RWPE1 (cell line): ENCODE results near the gene CCND2.

Source experiments
- CTCF ChIA-PET: fragments of 350-600 bp; sonication (Branson Sonifier 250); formaldehyde crosslinking; extraction: SDS; loops from one replicate; lab custom pipeline; 2021; lab: Yijun Ruan, JAX
- POLR2A ChIA-PET: fragments of 400-600 bp; formaldehyde crosslinking; extraction: SDS; loops from one replicate; lab custom pipeline; 2020; ENCODE audit warnings: antibody characterized with exemption; ENCODE audit not compliant: low non-redundant PET; lab: Yijun Ruan, JAX
- DNase-seq: peaks from one replicate; pipeline ENCODE4 v3.0.0; 2012; ENCODE audit warnings: low spot score
- H3K27ac ChIP-seq: fragments of 450-650 bp; 2 replicates; pipeline ENCODE4 v1.5.1; 2017
- TF ChIP-seq, protein P1 (sequence below): fragments of 450-650 bp; conservative IDR thresholded peaks from 2 replicates; pipeline ENCODE4 v1.5.1; 2017; ENCODE audit warnings: low read depth, mild to moderate bottlenecking

CCND2 gene

DNA sequence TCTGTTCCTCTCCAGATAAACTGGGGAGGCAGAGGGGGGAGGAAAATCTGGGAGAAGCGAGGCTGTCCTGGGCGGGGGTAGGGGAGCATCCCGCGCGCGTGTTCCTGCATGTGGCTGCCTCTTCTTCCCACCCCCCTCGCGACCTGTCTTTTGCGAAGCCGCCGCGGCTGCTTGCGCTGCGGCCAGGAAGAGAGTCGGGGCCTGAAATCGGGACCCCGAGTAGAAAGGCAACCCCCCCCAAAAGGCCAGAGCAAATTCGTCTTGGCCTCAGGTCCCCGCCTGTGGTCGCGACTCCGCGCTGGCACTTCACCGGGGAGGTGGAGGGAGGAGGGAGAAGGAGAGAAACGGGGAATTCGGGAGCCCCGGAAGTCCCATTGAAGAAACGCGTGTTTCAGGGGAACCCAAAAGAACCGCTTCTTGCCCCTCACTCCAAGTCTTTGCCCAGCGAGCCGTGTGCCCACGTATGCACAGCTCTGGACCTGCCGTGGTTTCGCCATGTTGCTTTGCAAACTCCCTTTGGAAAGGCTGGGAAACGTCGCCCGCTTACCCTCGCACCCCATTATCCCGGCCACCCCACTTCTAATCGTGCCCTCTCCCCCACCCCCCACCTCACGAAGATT is 944 bp downstream of the CCND2 start:
- CTCF ChIA-PET, result interaction anchor here (0.5 to 0.7 kb wide), 2 partner anchors 367 to 381 kb away, joined by 3 to 6 read pairs; no protein-coding TSS in a partner anchor
- TF ChIP-seq, protein P1, sequence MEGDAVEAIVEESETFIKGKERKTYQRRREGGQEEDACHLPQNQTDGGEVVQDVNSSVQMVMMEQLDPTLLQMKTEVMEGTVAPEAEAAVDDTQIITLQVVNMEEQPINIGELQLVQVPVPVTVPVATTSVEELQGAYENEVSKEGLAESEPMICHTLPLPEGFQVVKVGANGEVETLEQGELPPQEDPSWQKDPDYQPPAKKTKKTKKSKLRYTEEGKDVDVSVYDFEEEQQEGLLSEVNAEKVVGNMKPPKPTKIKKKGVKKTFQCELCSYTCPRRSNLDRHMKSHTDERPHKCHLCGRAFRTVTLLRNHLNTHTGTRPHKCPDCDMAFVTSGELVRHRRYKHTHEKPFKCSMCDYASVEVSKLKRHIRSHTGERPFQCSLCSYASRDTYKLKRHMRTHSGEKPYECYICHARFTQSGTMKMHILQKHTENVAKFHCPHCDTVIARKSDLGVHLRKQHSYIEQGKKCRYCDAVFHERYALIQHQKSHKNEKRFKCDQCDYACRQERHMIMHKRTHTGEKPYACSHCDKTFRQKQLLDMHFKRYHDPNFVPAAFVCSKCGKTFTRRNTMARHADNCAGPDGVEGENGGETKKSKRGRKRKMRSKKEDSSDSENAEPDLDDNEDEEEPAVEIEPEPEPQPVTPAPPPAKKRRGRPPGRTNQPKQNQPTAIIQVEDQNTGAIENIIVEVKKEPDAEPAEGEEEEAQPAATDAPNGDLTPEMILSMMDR, result no peak
- peak; percentile 27 for DNase-seq
- peak overlapping the region; percentile 48 for H3K27ac ChIP-seq
- POLR2A ChIA-PET, result interaction anchor here (0.5 kb wide), 1 partner anchor 276 kb away, joined by 3 read pairs; no protein-coding TSS in a partner anchor

- ChIA-PET CTCF (interaction anchor here (0.5 to 4.4 kb wide), 5 partner anchors 179 to 389 kb away, joined by 3 to 39 read pairs (median 6); no protein-coding TSS in a partner anchor), POLR2A (interaction anchor here (0.5 to 0.7 kb wide), 3 partner anchors 9 to 277 kb away, joined by 3 read pairs; no protein-coding TSS in a partner anchor)
- DNase-seq, result peak; percentile 21
- peak overlapping the region; percentile 48 for H3K27ac ChIP-seq
- TF ChIP-seq, protein P1, result no peak
Observed at GRCh38 chr12:4275016-4275869, 1.7 kb downstream of the CCND2 start.

GRCh38 chr12:4275870-4276301 is 2.3 kb downstream of the CCND2 start:
- POLR2A ChIA-PET, result interaction anchor here (0.7 kb wide), 1 partner anchor 245 kb away, joined by 3 read pairs; no protein-coding TSS in a partner anchor
- CTCF ChIA-PET, result interaction anchor here (0.6 to 4.4 kb wide), 7 partner anchors 161 to 390 kb away, joined by 3 to 39 read pairs (median 14); no protein-coding TSS in a partner anchor

GRCh38 chr12:4276524-4277204 is 3.1 kb downstream of the CCND2 start:
- ChIA-PET POLR2A (interaction anchor here (0.6 kb wide), 1 partner anchor 243 kb away, joined by 3 read pairs; no protein-coding TSS in a partner anchor), CTCF (interaction anchor here (0.5 to 4.4 kb wide), 32 partner anchors 9 to 1142 kb away, joined by 3 to 39 read pairs (median 4); no protein-coding TSS in a partner anchor)
- TF ChIP-seq, protein P1, result peak; percentile 67
- DNase-seq, result peak; percentile 76
- no peak overlapping the region for H3K27ac ChIP-seq

More at GRCh38 chr12:4275870-4276301, 2.3 kb downstream of the CCND2 start:
- DNase-seq, result no peak
- H3K27ac ChIP-seq, result no peak overlapping the region
- TF ChIP-seq, protein P1, result no peak

- TF ChIP-seq, protein P1, result no peak; the same call in 1 of the 2 replicates
- no peak for DNase-seq
- H3K27ac ChIP-seq, result no peak overlapping the region
- CTCF ChIA-PET, result interaction anchor here (0.6 to 4.4 kb wide), 27 partner anchors 9 to 1142 kb away, joined by 3 to 39 read pairs (median 5); no protein-coding TSS in a partner anchor
- POLR2A ChIA-PET, result interaction anchor here (0.6 kb wide), 1 partner anchor 244 kb away, joined by 3 read pairs; no protein-coding TSS in a partner anchor
Observed at GRCh38 chr12:4277205-4277543, 3.6 kb downstream of the CCND2 start.
